H9 (cell line): Measurements from ENCODE around the gene GJB6. TPM values are rescaled to one million over a fixed set of nuclear protein-coding genes. Genes with fewer than 3 reads are reported as not detected.

Experiments
- DNase-seq: peaks from one replicate; pipeline ENCODE4 v3.0.0-alpha.2; 2017
- H2AFZ ChIP-seq: one replicate; pipeline ENCODE4 v1.6.1; 2013; ENCODE audit warnings: mild to moderate bottlenecking, low read length, control low read depth, moderate library complexity
- H2AK5ac ChIP-seq: 2 replicates; pipeline ENCODE4 v1.6.1; 2013; ENCODE audit warnings: low read length, control low read depth, mixed read lengths; ENCODE audit not compliant: insufficient read length
- H2BK120ac ChIP-seq: one replicate; pipeline ENCODE4 v1.6.1; 2013; ENCODE audit warnings: low read depth, mild to moderate bottlenecking, low read length, control low read depth, inconsistent platforms; ENCODE audit not compliant: poor library complexity, severe bottlenecking
- H2BK12ac ChIP-seq: 2 replicates; pipeline ENCODE4 v1.6.1; 2013; ENCODE audit warnings: low read length, control low read depth, mixed read lengths, low read depth; ENCODE audit not compliant: insufficient read length
- H2BK15ac ChIP-seq: 2 replicates; pipeline ENCODE4 v1.6.1; 2013; ENCODE audit warnings: low read depth, low read length, control low read depth
- H2BK20ac ChIP-seq: one replicate; pipeline ENCODE4 v1.6.1; 2013; ENCODE audit warnings: low read depth, mild to moderate bottlenecking, low read length, control low read depth, inconsistent platforms; ENCODE audit not compliant: poor library complexity, severe bottlenecking
- H2BK5ac ChIP-seq: 2 replicates; pipeline ENCODE4 v1.6.1; 2013; ENCODE audit warnings: low read length, control low read depth, mixed read lengths; ENCODE audit not compliant: insufficient read length
- H3K14ac ChIP-seq: 2 replicates; pipeline ENCODE4 v1.6.1; 2013; ENCODE audit warnings: low read length, control low read depth; ENCODE audit not compliant: insufficient read depth
- H3K18ac ChIP-seq: 2 replicates; pipeline ENCODE4 v1.6.1; 2013; ENCODE audit warnings: low read depth, mild to moderate bottlenecking, mixed read lengths, low read length, control low read depth; ENCODE audit not compliant: insufficient read length
- H3K23ac ChIP-seq: 2 replicates; pipeline ENCODE4 v1.6.1; 2013; ENCODE audit warnings: low read length, control low read depth, mixed read lengths, low read depth; ENCODE audit not compliant: insufficient read length
- H3K23me2 ChIP-seq: 2 replicates; pipeline ENCODE4 v1.6.1; 2013; ENCODE audit warnings: low read depth, mild to moderate bottlenecking, mixed read lengths, low read length, control low read depth; ENCODE audit not compliant: insufficient read length, poor library complexity, severe bottlenecking
- H3K27ac ChIP-seq: 2 replicates; pipeline ENCODE4 v1.5.1; 2013; ENCODE audit warnings: low read length, control low read depth, mixed read lengths, low read depth; ENCODE audit not compliant: insufficient read length
- H3K27me3 ChIP-seq: 2 replicates; pipeline ENCODE4 v1.6.1; 2013; ENCODE audit warnings: low read length, control low read depth, inconsistent platforms; ENCODE audit not compliant: insufficient read depth
- H3K4ac ChIP-seq: 2 replicates; pipeline ENCODE4 v1.6.1; 2013; ENCODE audit warnings: low read depth, mild to moderate bottlenecking, control low read depth, inconsistent platforms, low read length, moderate library complexity
- H3K4me1 ChIP-seq: 2 replicates; pipeline ENCODE4 v1.6.1; 2013; ENCODE audit warnings: low read length, control low read depth, inconsistent platforms; ENCODE audit not compliant: insufficient read depth
- H3K4me2 ChIP-seq: 2 replicates; pipeline ENCODE4 v1.6.1; 2013; ENCODE audit warnings: low read length, control low read depth, mixed read lengths; ENCODE audit not compliant: insufficient read length, insufficient read depth
- H3K56ac ChIP-seq: 2 replicates; pipeline ENCODE4 v1.6.1; 2013; ENCODE audit warnings: low read depth, mild to moderate bottlenecking, mixed read lengths, low read length, control low read depth; ENCODE audit not compliant: insufficient read length
- H3K79me1 ChIP-seq: 2 replicates; pipeline ENCODE4 v1.6.1; 2013; ENCODE audit warnings: low read depth, mild to moderate bottlenecking, moderate library complexity, low read length, control low read depth, inconsistent platforms; ENCODE audit not compliant: insufficient read depth, poor library complexity, severe bottlenecking
- H3K79me2 ChIP-seq: 2 replicates; pipeline ENCODE4 v1.6.1; 2013; ENCODE audit warnings: low read length, control low read depth, inconsistent platforms; ENCODE audit not compliant: insufficient read depth
- H3K9ac ChIP-seq: 2 replicates; pipeline ENCODE4 v1.6.1; 2013; ENCODE audit warnings: low read length, control low read depth, mixed read lengths; ENCODE audit not compliant: insufficient read length; ENCODE audit errors: extremely low read depth
- H3K9me3 ChIP-seq: one replicate; pipeline ENCODE4 v1.6.1; 2013; ENCODE audit warnings: low read depth, low read length, inconsistent platforms; ENCODE audit not compliant: control insufficient read depth
- H3T11ph ChIP-seq: one replicate; pipeline ENCODE4 v1.6.1; 2013; ENCODE audit warnings: mild to moderate bottlenecking, low read length, control low read depth, inconsistent platforms
- H4K20me1 ChIP-seq: one replicate; pipeline ENCODE4 v1.6.1; 2013; ENCODE audit not compliant: control insufficient read depth, insufficient read length, insufficient read depth
- H4K5ac ChIP-seq: 2 replicates; pipeline ENCODE4 v1.6.1; 2013; ENCODE audit warnings: low read depth, mild to moderate bottlenecking, mixed read lengths, low read length, control low read depth; ENCODE audit not compliant: insufficient read length
- H4K8ac ChIP-seq: replicated peaks from 2 replicates; pipeline ENCODE4 v1.6.1; 2013; ENCODE audit warnings: low read length, control low read depth, mixed read lengths, low read depth; ENCODE audit not compliant: insufficient read length
- H4K91ac ChIP-seq: 2 replicates; pipeline ENCODE4 v1.6.1; 2013; ENCODE audit warnings: low read depth, mild to moderate bottlenecking, moderate library complexity, mixed read lengths, low read length, control low read depth; ENCODE audit not compliant: insufficient read length
- H3K27ac Mint-ChIP-seq, 3 experiments: 2 replicates in 2 of 3; 3 replicates in 1 of 3; pipeline ENCODE4 v1.8.0; 2020 to 2021; ENCODE audit warnings: mixed read lengths in 3 of 3, mild to moderate bottlenecking in 1 of 3, moderate library complexity in 1 of 3
- H3K27me3 Mint-ChIP-seq: 2 replicates; pipeline ENCODE4 v1.8.0; 2021; ENCODE audit warnings: low read depth, mild to moderate bottlenecking, moderate library complexity, mixed read lengths
- H3K36me3 Mint-ChIP-seq, 3 experiments: 2 replicates in 2 of 3; 3 replicates in 1 of 3; pipeline ENCODE4 v1.8.0; 2020 to 2021; ENCODE audit warnings: low read depth in 3 of 3, mixed read lengths in 3 of 3; ENCODE audit not compliant: insufficient read depth in 1 of 3
- H3K4me1 Mint-ChIP-seq, 2 experiments: 2 replicates each; pipeline ENCODE4 v1.8.0; 2020; ENCODE audit warnings: mixed read lengths in 2 of 2
- H3K4me3 Mint-ChIP-seq, 2 experiments: 2 replicates in 1 of 2; 3 replicates in 1 of 2; pipeline ENCODE4 v1.8.0; 2020 to 2021; ENCODE audit warnings: mild to moderate bottlenecking in 2 of 2, mixed read lengths in 2 of 2, moderate library complexity in 1 of 2
- H3K9me3 Mint-ChIP-seq, 2 experiments: 2 replicates in 1 of 2; 3 replicates in 1 of 2; pipeline ENCODE4 v1.8.0; 2020; ENCODE audit warnings: mild to moderate bottlenecking in 2 of 2, mixed read lengths in 2 of 2, moderate library complexity in 1 of 2
- CTCF ChIP-seq: fragments of 200-600 bp; sonication (generic); conservative IDR thresholded peaks from 3 replicates; pipeline ENCODE4 v1.8.0; 2021; ENCODE audit warnings: antibody characterized with exemption, mild to moderate bottlenecking
- WGBS: extraction: QIAGEN DNeasy Blood & Tissue Kit; methylation state at CpG from one replicate; pipeline ENCODE4 v1.1.7; 2013; ENCODE audit warnings: missing lambda C conversion rate, low lambda C conversion rate, mixed read lengths; ENCODE audit not compliant: insufficient read length; ENCODE audit errors: extremely low coverage; 5-methylcytosine and 5-hydroxymethylcytosine counted together
- total RNA-seq: library from RNA; stranded (reverse); gene quantifications from 2 replicates; pipeline ENCODE4 v1.2.1, GENCODE V29; 2021

The GJB6 gene
- total RNA-seq, 1 experiment from 2014 or later = not detected

GRCh38 chr13:20227730-20228129, 4.4 kb downstream of the GJB6 start:
- TF ChIP-seq CTCF = no peak
- Mint-ChIP-seq H3K9me3 (peaks cover 0 to 2% of the 10 kb centered on the region in 2 experiments; a peak in 1 of 5 replicates), H3K27me3 (peaks cover 83% of the 10 kb centered on the region)

More at GRCh38 chr13:20227730-20228129, 4.4 kb downstream of the GJB6 start:
- Mint-ChIP-seq H3K4me3 (no peak overlapping the region), H3K27ac (no peak overlapping the region), H3K36me3 (no peaks in the 10 kb centered on the region), H3K4me1 (peaks cover 9 to 10% of the 10 kb centered on the region in 2 experiments)
- Histone ChIP-seq H3K23me2 (peaks cover 11% of the 10 kb centered on the region), H4K5ac (no peak overlapping the region), H3K9ac (no peak overlapping the region), H2BK20ac (no peak overlapping the region), H3K23ac (no peak overlapping the region), H2BK12ac (no peak overlapping the region), H3K27ac (no peak overlapping the region), H3K14ac (no peak overlapping the region; the same call in 1 of the 2 replicates), H3K4me1 (no peaks in the 10 kb centered on the region), H2AK5ac (no peak overlapping the region), H3K79me2 (no peaks in the 10 kb centered on the region), H2BK120ac (no peak overlapping the region), H3K4ac (no peak overlapping the region), H3T11ph (no peak overlapping the region), H2AFZ (no peak overlapping the region), H4K8ac (no peak overlapping the region), H3K18ac (no peak overlapping the region), H4K20me1 (no peaks in the 10 kb centered on the region), H4K91ac (no peak overlapping the region), H3K56ac (no peak overlapping the region), H2BK5ac (no peak overlapping the region), H3K4me2 (no peak overlapping the region), H3K27me3 (peaks cover 27% of the 10 kb centered on the region), H3K79me1 (no peaks in the 10 kb centered on the region), H2BK15ac (no peak overlapping the region), H3K9me3 (no peaks in the 10 kb centered on the region)
- no CpG with 5 or more reads among the region's 6 CpGs for WGBS
- no peak for DNase-seq
